ENCODE results near the gene TICRR.
A peak's percentile ranks its signal among the peaks of the same experiment; 100 is the strongest.

Gene TICRR

DNA sequence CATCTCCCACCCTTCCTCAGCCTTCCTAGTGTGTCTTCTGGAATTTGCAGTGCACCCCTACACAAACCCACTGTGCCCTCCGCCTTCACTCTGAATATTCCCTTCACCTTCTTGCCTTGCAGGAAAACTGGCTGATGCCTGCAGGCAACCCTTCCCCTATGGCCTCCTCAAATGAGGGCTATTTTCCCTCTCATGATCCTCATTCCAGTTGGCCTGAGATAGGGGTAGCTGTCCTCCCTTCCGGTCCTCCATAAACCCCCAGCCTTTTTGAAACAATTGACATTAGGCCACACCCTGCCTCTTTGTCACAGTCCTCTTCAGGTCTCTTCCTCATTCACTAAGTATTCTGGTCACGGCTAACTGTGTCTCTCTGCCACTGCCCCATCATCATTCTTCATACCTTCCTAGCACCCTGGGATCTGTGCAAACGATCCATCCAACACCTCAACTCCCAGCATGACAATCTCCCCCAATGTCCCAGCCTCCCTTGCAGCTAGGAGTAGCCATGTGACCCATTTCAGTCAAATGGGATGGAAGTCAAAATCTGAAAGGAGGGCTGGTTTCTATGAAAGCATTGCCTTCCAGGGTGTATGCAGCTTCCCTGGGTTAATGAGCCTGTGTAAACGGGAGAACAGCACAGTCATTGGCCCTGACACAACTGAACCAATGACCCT is 8.5 kb upstream of the TICRR start:
- H3K27ac ChIP-seq (ENCODE audit: low read length): no peak overlapping the region
- H3K36me3 ChIP-seq (replicated peaks; ENCODE audit: insufficient read depth, low read length): no peaks in the 10 kb centered on the region
- no peak overlapping the region for H3K4me3 ChIP-seq (ENCODE audit: low read length)
- H3K4me2 ChIP-seq (ENCODE audit: low read depth, low read length): no peak overlapping the region
- no peak for DNase-seq
- H3K9me2 ChIP-seq (replicated peaks; ENCODE audit: insufficient read depth, low read length): no peaks in the 10 kb centered on the region
- TF ChIP-seq, protein P1, sequence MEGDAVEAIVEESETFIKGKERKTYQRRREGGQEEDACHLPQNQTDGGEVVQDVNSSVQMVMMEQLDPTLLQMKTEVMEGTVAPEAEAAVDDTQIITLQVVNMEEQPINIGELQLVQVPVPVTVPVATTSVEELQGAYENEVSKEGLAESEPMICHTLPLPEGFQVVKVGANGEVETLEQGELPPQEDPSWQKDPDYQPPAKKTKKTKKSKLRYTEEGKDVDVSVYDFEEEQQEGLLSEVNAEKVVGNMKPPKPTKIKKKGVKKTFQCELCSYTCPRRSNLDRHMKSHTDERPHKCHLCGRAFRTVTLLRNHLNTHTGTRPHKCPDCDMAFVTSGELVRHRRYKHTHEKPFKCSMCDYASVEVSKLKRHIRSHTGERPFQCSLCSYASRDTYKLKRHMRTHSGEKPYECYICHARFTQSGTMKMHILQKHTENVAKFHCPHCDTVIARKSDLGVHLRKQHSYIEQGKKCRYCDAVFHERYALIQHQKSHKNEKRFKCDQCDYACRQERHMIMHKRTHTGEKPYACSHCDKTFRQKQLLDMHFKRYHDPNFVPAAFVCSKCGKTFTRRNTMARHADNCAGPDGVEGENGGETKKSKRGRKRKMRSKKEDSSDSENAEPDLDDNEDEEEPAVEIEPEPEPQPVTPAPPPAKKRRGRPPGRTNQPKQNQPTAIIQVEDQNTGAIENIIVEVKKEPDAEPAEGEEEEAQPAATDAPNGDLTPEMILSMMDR (IDR thresholded peaks at IDR 0.05; ENCODE audit: low read length): no peak
- TF ChIP-seq EZH2 (optimal IDR thresholded peaks at IDR 0.05; ENCODE audit: low read depth, low read length): no peak
- no peak for TF ChIP-seq EZH2phosphoT487 (IDR thresholded peaks at IDR 0.05; ENCODE audit: low read length)
- no peak overlapping the region for H3K9ac ChIP-seq (ENCODE audit: low read length)
- no peaks in the 10 kb centered on the region for H3K79me2 ChIP-seq (ENCODE audit: low read length)
- H2AFZ ChIP-seq (ENCODE audit: low read length): no peak overlapping the region
- H3F3A ChIP-seq (ENCODE audit: insufficient read depth, low read length): no peaks in the 10 kb centered on the region
- no peaks in the 10 kb centered on the region; the same call in 1 of the 2 replicates for H3K27me3 ChIP-seq (replicated peaks; ENCODE audit: insufficient read depth, low read length)
- H3K9me3 ChIP-seq (replicated peaks; ENCODE audit: insufficient read depth, low read length): no peaks in the 10 kb centered on the region
- H3K4me1 ChIP-seq (ENCODE audit: low read length): no peaks in the 10 kb centered on the region
- no peaks in the 10 kb centered on the region for H4K20me1 ChIP-seq (ENCODE audit: insufficient read depth, low read length)

DNA sequence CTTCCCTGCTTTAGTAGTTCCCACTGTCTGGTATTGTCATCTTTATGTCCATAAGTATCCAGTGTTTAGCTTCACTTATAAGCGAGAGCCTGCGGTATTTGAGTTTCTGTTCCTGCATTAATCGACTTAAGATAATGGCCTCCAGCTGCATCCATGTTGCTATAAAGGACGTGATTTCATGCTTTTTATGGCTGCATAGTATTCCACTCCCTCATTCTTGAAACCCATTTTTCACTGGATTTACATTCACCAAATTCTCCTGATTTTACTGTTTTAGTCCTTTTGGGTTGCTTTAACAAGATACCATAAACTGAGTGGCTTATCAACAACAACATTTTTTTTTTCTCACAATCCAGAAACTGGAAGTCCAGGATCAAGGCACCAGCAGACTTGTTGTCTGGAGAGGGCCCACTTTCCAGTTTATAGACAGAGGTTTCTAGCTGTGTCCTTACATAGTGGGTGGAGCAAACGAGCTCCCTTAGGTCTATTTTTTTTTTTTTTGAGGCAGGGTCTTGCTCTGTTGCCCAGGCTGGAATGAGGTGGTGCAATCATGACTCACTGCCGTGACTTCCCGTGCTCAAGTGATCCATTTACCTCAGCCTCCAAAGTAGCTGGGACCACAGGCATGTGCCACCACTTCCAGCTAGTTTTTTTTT is 6.1 kb upstream of the TICRR start:
- Histone ChIP-seq H3K9me3 (replicated peaks; ENCODE audit: insufficient read depth, low read length) (no peaks in the 10 kb centered on the region), H3K4me2 (ENCODE audit: low read depth, low read length) (no peak overlapping the region), H2AFZ (ENCODE audit: low read length) (no peak overlapping the region), H3K9ac (ENCODE audit: low read length) (no peak overlapping the region), H3K27ac (ENCODE audit: low read length) (no peak overlapping the region), H3K4me3 (ENCODE audit: low read length) (no peak overlapping the region), H4K20me1 (ENCODE audit: insufficient read depth, low read length) (no peaks in the 10 kb centered on the region), H3K79me2 (ENCODE audit: low read length) (no peaks in the 10 kb centered on the region), H3K36me3 (replicated peaks; ENCODE audit: insufficient read depth, low read length) (no peaks in the 10 kb centered on the region), H3K9me2 (replicated peaks; ENCODE audit: insufficient read depth, low read length) (no peaks in the 10 kb centered on the region), H3K27me3 (replicated peaks; ENCODE audit: insufficient read depth, low read length) (no peaks in the 10 kb centered on the region; the same call in 1 of the 2 replicates), H3F3A (ENCODE audit: insufficient read depth, low read length) (no peaks in the 10 kb centered on the region), H3K4me1 (ENCODE audit: low read length) (no peaks in the 10 kb centered on the region)
- TF ChIP-seq EZH2 (optimal IDR thresholded peaks at IDR 0.05; ENCODE audit: low read depth, low read length) (no peak), EZH2phosphoT487 (IDR thresholded peaks at IDR 0.05; ENCODE audit: low read length) (no peak)
- TF ChIP-seq, protein P1 (IDR thresholded peaks at IDR 0.05; ENCODE audit: low read length): no peak
- DNase-seq: no peak

DNA sequence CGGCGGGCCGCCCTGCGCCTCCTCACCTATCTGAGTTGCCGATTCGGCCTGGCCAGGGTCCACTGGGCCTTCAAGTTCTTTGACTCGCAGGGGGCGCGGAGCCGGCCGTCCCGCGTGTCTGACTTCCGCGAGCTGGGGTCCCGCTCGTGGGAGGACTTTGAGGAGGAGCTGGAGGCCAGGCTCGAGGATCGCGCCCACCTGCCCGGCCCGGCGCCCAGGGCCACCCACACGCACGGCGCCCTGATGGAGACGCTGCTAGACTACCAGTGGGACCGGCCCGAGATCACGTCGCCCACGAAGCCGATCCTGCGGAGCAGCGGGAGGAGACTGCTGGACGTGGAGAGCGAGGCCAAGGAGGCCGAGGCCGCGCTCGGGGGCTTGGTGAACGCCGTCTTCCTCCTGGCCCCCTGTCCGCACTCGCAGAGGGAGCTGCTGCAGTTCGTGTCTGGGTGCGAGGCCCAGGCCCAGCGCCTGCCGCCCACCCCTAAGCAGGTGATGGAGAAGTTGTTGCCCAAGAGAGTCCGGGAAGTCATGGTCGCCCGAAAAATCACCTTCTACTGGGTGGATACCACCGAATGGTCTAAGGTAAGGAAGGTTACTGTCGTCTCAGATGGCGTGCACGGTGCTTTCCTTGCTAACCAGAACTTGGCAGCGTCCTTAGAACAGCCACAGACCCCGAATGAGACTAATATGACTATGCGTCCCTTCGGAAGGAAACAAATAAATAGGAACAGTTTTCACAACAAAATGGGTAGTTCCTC is 567 bp downstream of the TICRR start:
- peak overlapping the region; percentile 97 for H2AFZ ChIP-seq (ENCODE audit: low read length)
- TF ChIP-seq, protein P1 (IDR thresholded peaks at IDR 0.05; ENCODE audit: low read length): no peak
- TF ChIP-seq EZH2 (optimal IDR thresholded peaks at IDR 0.05; ENCODE audit: low read depth, low read length): no peak
- no peak for TF ChIP-seq EZH2phosphoT487 (IDR thresholded peaks at IDR 0.05; ENCODE audit: low read length)
- peak; percentile 16 for DNase-seq

More for the DNA sequence above, 567 bp downstream of the TICRR start:
- Histone ChIP-seq H3K36me3 (replicated peaks; ENCODE audit: insufficient read depth, low read length) (peaks cover 4% of the 10 kb centered on the region; the same call in 1 of the 2 replicates), H3K4me3 (ENCODE audit: low read length) (peak overlapping the region; percentile 95), H3K9me3 (replicated peaks; ENCODE audit: insufficient read depth, low read length) (no peaks in the 10 kb centered on the region), H4K20me1 (ENCODE audit: insufficient read depth, low read length) (no peaks in the 10 kb centered on the region), H3K4me1 (ENCODE audit: low read length) (peaks cover 12% of the 10 kb centered on the region), H3K27me3 (replicated peaks; ENCODE audit: insufficient read depth, low read length) (no peaks in the 10 kb centered on the region), H3K9ac (ENCODE audit: low read length) (peak overlapping the region; percentile 87), H3K79me2 (ENCODE audit: low read length) (peaks cover 54% of the 10 kb centered on the region), H3K4me2 (ENCODE audit: low read depth, low read length) (peak overlapping the region; percentile 91), H3F3A (ENCODE audit: insufficient read depth, low read length) (no peaks in the 10 kb centered on the region; the same call in 1 of the 2 replicates), H3K27ac (ENCODE audit: low read length) (peak overlapping the region; percentile 47; the same call in 1 of the 2 replicates), H3K9me2 (replicated peaks; ENCODE audit: insufficient read depth, low read length) (no peaks in the 10 kb centered on the region)
